Nasal cavity respiratory epithelium epithelial cell of viscerocranial mucosa (primary cell): ENCODE results near the gene CCDC188. TPM values are rescaled to one million over a fixed set of nuclear protein-coding genes. Genes with fewer than 3 reads are reported as not detected.

Source experiments
- total RNA-seq: library from RNA; depleted of rRNA; stranded (reverse); fragments of >200 nt; gene quantifications from 2 replicates; pipeline ENCODE4 v1.2.3, GENCODE V29; 2014

The CCDC188 gene
- not detected in 2 replicates for total RNA-seq

DNA sequence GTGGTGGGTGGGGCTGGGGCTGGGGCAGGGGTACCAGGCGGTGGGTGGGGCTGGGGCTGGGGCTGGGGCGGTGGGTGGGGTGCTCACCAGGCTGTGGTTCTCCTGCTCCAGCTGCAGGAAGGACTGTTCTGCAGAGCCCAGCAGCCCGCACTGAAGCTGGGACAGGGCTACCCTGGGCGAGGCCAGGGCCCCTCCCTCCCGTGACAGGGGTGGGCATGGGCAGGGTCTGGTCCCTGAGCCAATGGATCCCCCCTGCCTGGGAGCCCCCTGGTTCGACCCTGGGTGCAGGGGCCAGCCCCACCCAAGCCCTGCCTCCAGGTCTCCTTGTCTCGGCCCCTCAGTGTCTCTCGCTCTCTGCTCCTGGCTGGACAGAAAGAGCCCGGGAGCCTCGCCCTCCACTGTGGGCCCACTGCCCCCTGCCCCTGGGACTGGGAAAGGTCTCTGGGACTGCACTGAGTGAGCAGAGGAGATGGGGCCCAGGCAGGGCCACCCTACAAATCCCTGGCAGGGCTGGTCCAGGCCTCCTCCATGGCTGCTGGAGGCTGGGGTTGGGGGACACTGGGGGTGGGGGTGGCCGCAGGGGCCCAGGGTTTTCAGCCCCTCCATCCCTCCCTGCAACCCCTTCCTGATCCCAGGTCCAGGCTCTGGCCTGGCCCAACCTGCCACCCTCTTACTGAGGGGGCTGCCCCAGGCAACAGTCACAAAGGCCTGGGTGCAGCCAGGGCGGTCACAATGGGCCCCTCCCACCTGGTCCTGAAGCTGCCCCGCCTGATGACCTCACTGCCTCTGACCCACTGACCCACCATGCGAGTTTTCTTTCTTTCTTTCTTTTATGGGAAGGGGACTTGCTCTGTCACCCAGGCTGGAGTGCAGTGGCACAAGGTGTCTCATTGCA lies at the start of gene CCDC188:
Gene CCDC188, minus strand, starts transcription at position 675 of the 895 bp plus-strand sequence. Its CDS starts 69 bp downstream, at position 606.

GRCh38 chr22:20131597-20131858 lies 19.3 kb downstream of the CCDC188 start, which contains the start of gene ZDHHC8:
TSS of gene ZDHHC8 (plus strand) at chr22:20131804. CDS start at chr22:20131948, 144 bp downstream.

DNA sequence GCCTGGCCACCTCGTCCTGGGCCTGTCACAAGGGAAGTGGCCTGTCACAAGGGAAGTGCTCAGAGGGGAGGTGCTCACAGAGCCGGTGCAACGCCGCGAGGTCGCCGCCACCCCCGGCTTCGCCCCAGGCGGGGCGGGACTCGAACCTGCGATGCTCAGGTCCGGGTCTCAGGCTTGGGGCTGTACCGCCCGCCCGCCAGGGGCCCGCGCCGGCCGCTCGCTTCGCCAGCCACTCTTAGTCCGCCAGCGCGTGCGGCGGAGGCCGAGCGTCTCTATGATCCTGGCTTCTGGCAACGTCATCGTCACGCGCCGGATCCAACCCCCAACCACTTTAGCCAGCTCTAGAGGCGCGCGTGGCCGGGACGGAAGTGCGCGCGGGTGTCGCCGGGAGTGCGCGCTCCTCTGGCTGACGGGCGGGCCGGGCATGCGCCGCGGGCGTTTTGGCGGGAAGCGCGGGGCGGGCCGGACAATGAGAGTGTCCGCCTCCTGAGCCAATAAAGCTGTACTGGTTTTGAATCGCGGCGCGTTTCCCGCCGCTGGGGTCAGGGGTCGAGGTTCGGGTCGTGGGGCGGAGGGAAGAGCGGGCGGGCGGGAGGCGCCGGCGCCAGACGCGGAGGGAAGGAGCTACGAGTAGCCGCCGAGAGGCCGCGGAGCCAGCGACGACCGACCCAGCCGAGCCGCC lies 33.8 kb downstream of the CCDC188 start, which contains the start of gene TRMT2A:
Gene TRMT2A, minus strand, starts transcription at position 276 of the 682 bp plus-strand sequence. CDS start 320 bp downstream, outside the sequence.

GRCh38 chr22:20115691-20116375 lies 35.0 kb downstream of the CCDC188 start, which contains the start of gene RANBP1:
TSS of gene RANBP1 (plus strand) at chr22:20116104. CDS start at chr22:20116185, 81 bp downstream.

Other genes with a start within 250 kb of the CCDC188 start
- gene COMT, start 209.3 kb downstream of the CCDC188 start, total RNA-seq, result 174 and 239 TPM in 2 replicates
- gene TXNRD2, start 209.2 kb downstream of the CCDC188 start, total RNA-seq, result 11.3 and 11.7 TPM in 2 replicates
- 11.6 and 16.4 TPM in 2 replicates for gene ARVCF, start 134.2 kb downstream of the CCDC188 start, total RNA-seq
- gene TANGO2, start 129.9 kb downstream of the CCDC188 start, total RNA-seq, result 46.5 and 49.7 TPM in 2 replicates
- 36.9 and 54.2 TPM in 2 replicates for gene DGCR8, start 70.8 kb downstream of the CCDC188 start, total RNA-seq
- 156 and 164 TPM in 2 replicates for gene RANBP1, start 35.0 kb downstream of the CCDC188 start, total RNA-seq
- gene TRMT2A, start 33.8 kb downstream of the CCDC188 start, total RNA-seq, result 41.6 and 45.5 TPM in 2 replicates
- gene ZDHHC8, start 19.3 kb downstream of the CCDC188 start, total RNA-seq, result 3.4 and 25.6 TPM in 2 replicates
- gene RTN4R, start 117.3 kb upstream of the CCDC188 start, total RNA-seq, result 4.4 and 9.2 TPM in 2 replicates
- 22.9 and 25.4 TPM in 2 replicates for gene DGCR6L, start 169.0 kb upstream of the CCDC188 start, total RNA-seq
- 15.7 and 21.4 TPM in 2 replicates for gene ZNF74, start 243.1 kb upstream of the CCDC188 start, total RNA-seq